GM12865 (cell line): ENCODE results near the gene SYNPO2.

Experiments
- DNase-seq: peaks from one replicate; pipeline ENCODE4 v3.0.0; 2010; ENCODE audit warnings: low read depth
- H3K4me3 ChIP-seq: 2 replicates; pipeline ENCODE4 v1.5.1; 2011; ENCODE audit warnings: mild to moderate bottlenecking, low read depth, low read length, control low read depth
- TF ChIP-seq, protein P1 (sequence below): IDR thresholded peaks from 2 replicates; pipeline ENCODE4 v1.5.1; 2011; ENCODE audit warnings: low read length, control low read depth, low read depth, inconsistent platforms; ENCODE audit not compliant: insufficient read depth; ENCODE audit errors: missing control alignments

SYNPO2 gene

DNA sequence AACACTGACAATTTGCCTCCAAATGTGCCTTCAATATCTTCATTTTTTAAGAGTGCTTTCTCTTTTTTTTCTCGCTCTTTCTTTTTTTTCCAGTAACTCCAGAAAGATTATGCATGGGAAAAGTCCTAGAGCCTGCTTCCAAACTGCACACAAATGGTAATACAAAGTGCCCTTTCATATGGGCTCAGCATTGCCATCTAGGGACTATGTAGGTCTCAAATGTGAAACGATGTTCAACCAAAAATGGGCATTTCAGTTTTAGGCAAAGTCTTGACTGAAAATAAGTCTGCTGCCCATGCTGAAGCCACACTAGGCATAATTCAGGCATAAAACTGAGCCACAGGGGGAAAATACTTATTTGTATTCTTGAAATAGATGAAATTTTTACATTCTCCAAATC is 65.6 kb downstream of the SYNPO2 start:
- no peak for DNase-seq
- TF ChIP-seq, protein P1, sequence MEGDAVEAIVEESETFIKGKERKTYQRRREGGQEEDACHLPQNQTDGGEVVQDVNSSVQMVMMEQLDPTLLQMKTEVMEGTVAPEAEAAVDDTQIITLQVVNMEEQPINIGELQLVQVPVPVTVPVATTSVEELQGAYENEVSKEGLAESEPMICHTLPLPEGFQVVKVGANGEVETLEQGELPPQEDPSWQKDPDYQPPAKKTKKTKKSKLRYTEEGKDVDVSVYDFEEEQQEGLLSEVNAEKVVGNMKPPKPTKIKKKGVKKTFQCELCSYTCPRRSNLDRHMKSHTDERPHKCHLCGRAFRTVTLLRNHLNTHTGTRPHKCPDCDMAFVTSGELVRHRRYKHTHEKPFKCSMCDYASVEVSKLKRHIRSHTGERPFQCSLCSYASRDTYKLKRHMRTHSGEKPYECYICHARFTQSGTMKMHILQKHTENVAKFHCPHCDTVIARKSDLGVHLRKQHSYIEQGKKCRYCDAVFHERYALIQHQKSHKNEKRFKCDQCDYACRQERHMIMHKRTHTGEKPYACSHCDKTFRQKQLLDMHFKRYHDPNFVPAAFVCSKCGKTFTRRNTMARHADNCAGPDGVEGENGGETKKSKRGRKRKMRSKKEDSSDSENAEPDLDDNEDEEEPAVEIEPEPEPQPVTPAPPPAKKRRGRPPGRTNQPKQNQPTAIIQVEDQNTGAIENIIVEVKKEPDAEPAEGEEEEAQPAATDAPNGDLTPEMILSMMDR: peak; percentile 6

DNA sequence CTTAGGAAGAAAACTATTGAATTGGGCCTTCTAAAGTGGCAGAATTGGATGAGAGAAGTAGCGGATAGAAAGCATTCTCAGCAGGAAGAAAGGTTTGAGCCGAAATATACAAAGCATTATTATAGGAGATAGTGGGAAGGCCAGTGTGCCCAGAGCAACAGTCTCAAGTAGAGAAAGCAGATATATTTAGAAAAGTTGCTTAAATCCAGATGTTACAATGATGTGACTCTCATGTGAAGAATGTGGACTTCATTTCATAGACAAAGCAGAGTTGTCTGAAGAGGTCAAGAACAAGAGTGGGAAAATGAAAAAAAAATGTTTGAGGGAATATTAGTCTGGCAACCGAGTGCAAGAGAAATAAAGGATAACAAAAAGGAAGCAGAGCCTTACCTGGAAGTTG is 66.9 kb downstream of the SYNPO2 start:
- no peak for DNase-seq
- TF ChIP-seq, protein P1: no peak
- no peak overlapping the region for H3K4me3 ChIP-seq

More for the DNA sequence above, 65.6 kb downstream of the SYNPO2 start:
- no peak overlapping the region for H3K4me3 ChIP-seq

GRCh38 chr4:118957722-118958445 is 69.2 kb downstream of the SYNPO2 start:
- TF ChIP-seq, protein P1: no peak
- H3K4me3 ChIP-seq: no peak overlapping the region
- DNase-seq: no peak

DNA sequence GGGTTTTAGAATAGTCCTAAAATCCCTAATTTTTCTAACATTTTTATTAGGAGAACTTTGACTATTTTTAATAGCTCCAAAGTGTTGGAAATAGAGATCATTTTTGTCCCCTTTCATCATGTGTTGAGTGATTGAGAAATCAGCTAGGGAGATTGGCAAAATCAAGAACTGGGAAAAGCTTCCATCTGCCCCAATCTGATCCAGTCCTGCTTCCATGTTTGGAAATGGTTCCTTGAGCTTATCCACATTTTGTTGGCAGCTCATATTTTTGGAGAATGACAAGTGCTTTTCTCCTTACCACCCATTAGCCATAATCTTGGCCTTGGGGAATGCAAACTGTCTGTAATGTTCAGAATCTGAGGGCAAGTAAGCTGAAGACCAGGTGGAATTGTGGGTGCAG is 73.9 kb downstream of the SYNPO2 start:
- TF ChIP-seq, protein P1: no peak
- no peak overlapping the region for H3K4me3 ChIP-seq
- DNase-seq: no peak

DNA sequence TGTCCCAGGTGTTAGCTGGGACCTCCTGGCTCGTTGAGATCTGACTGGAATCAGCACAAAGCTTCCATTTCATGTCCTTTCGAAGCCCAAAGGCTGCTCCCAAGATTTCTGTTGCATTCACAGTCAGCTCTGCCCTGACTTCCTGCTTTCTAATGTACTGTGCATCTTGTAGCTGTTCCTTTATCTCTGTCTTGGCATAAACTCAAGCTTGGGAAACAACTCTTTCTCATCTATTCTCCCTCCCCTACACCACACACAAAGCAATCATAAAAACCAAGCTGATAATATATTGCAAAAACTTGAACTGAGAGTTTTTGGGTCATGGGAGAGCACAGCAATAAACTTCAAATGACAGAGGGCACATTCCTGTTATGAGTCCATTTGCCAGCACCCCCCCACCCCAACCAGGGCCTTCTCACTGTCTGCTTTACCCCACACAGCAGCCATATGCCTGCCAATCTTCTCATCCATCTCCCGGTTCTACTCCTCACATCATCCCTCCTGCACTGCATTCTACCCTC is 76.3 kb downstream of the SYNPO2 start:
- no peak for DNase-seq
- H3K4me3 ChIP-seq: no peak overlapping the region
- TF ChIP-seq, protein P1: no peak

DNA sequence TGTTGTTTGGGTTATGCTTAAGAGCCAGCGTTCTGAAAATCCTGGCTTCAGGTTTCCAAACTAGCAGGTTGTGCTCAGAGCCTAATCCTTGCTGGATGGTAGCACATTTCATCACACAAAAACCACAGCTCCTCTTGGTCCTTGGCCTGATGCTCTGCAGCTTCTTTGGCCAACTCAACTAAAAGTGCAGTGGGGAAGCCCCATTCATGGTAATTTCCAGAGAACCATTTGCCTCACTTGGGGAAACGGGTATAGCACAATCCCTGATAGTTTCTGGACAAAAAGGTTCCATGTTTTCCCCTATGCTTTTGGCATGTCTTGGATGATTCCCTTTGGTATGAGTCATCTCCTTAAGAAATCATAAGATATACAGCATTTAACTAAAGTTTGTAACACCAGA is 78.7 kb downstream of the SYNPO2 start:
- peak; percentile 26 for DNase-seq
- TF ChIP-seq, protein P1: no peak
- H3K4me3 ChIP-seq: no peak overlapping the region

- peak; percentile 89 for DNase-seq
- no peak overlapping the region for H3K4me3 ChIP-seq
- TF ChIP-seq, protein P1: no peak
These were observed 79.4 kb downstream of the SYNPO2 start for GRCh38 chr4:118968005-118968404.
